GM19238 (cell line): ENCODE data around the gene NCOA3.

Source experiments
- DNase-seq: peaks from one replicate; pipeline ENCODE4 v3.0.0; 2011; ENCODE audit warnings: low spot score; ENCODE audit not compliant: insufficient read length

The NCOA3 gene

DNA sequence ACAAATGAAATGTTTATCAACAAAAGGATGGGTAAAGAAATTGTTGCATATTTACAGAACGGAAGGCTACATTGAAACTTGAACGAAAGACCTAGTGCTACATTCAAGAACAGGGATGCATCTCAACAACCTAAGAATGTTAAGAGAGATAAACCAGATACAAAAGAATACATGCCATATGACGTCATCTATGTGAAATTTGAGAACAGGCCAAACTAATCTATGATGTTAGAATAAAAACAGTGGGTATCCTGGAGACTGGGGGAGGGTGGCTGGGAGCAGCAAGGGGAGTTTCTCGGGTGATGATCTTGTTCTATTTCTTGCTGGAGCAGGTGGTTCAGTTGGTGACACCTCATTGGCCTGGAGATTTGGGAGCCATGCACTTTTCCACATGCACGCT, 202.1 kb downstream of the NCOA3 start:
- no peak for DNase-seq

DNA sequence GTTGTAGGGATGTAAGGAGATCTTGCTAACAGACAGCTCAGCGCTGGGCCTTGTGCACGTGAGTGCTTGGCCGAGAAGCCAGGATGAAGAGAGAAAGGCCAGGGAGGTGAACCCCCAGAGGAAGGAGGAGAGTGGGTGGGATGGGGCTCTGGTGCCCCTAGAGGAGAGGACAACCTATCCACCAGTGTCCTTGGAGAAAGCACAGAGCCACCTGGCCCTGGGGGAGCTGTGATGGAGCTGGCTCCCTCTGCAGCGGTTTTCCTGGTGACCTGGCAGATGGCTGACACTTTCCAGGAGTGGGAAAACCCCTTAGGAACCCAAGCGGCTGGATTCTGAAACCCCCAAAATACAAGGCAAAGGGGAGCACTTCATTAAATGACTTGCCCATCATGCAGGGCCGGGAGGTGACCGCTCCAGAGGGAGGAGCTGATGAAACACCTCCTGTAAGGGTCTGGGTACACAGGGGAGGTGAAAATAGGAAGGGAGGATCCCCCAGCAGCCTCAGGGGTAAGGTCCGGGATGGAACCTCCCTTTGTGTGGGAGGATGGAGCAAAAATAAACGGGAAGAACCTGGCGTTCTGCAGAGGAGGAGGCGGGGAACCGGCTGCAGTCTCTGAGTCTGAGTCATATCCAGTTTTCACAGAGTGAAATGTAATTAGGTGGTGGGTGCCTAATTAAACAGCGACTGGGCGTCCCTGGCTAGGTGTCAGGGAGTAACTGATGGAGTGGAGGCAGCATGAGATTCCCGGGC, 203.2 kb downstream of the NCOA3 start:
- DNase-seq = no peak

DNA sequence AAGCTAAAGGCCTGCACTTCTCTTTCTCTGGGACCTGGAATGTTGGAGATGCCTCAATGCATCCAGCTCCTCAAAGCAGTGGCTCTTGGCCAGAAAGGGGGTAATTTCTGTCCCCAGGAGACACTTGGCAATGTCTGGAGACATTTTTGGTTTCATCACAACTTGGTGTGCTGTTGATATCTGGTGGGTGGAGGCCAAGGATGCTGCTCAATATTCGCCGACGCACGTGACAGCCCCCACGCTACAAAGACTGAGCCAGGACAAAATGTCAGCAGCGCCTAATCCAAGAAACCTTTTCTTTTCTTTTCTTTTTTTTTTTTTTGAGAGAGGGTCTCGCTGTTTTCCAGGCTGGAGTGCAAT, 203.8 kb downstream of the NCOA3 start:
- DNase-seq = no peak

DNA sequence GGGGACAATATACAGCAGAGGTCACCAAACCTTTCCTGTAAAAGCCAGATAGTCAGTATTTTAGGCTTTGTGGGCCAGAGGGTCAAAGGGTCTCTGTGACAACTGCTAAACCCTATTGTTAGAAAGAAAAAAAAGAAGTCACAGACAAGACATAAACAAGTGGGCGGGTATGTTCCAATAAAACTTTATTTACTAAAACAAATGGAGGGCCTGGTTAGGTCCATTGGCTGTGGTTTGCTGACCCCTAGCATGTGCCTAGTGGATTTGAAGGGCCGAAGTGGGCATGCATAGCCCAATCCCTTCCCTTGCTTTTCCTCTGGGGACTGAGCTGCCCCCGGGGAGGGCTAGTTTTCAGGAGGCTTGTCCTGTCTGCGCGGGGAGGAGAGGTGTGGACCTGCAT, 204.7 kb downstream of the NCOA3 start:
- DNase-seq = no peak
